ENCODE measurements around the gene WFIKKN2.

The WFIKKN2 gene

GRCh38 chr17:50866261-50866949, 31.0 kb downstream of the WFIKKN2 start, which contains the start of gene TOB1:
Gene TOB1 (minus strand): TSS chr17:50866354. CDS start chr17:50864017, 2,337 bp downstream.
- TF ChIP-seq EZH2 (IDR thresholded peaks at IDR 0.05; ENCODE audit: borderline replicate concordance, low read length) (no peak), CTCF (IDR thresholded peaks at IDR 0.05; ENCODE audit: low read length) (no peak)
- peak within 1 kb of the TSS; percentile 75 for H3K4me3 ChIP-seq (ENCODE audit: low read depth, low read length, poor library complexity, severe bottlenecking)
- H2AFZ ChIP-seq (ENCODE audit: low read length), result no peak within 1 kb of the TSS
- H3K4me1 ChIP-seq (ENCODE audit: insufficient read depth, low read length, severe bottlenecking), result peaks cover 29% of the 10 kb centered on the region
- H3K9me3 ChIP-seq (ENCODE audit: low read length), result no peaks in the 10 kb centered on the region
- H3K79me2 ChIP-seq (ENCODE audit: insufficient read depth, low read length), result peaks cover 12% of the 10 kb centered on the region
- H3K27ac ChIP-seq (ENCODE audit: low read depth, low read length, poor library complexity, severe bottlenecking), result peak within 1 kb of the TSS; percentile 93
- no peaks in the 10 kb centered on the region for H3K27me3 ChIP-seq (ENCODE audit: insufficient read depth, low read length)
- H3K4me2 ChIP-seq (ENCODE audit: low read length), result peak within 1 kb of the TSS; percentile 78
- H4K20me1 ChIP-seq (ENCODE audit: insufficient read depth, low read length), result no peaks in the 10 kb centered on the region
- H3K9me2 ChIP-seq (ENCODE audit: low read depth, low read length), result no peaks in the 10 kb centered on the region
- peak within 1 kb of the TSS; percentile 92 for H3K9ac ChIP-seq (ENCODE audit: low read length)
- no peaks in the 10 kb centered on the region for H3F3A ChIP-seq (ENCODE audit: insufficient read depth, low read length)
- peaks cover 16% of the 10 kb centered on the region; the same call in 1 of the 2 replicates for H3K36me3 ChIP-seq (ENCODE audit: insufficient read depth, low read length)

GRCh38 chr17:50866950-50867362, 31.6 kb downstream of the WFIKKN2 start:
- peak overlapping the region; percentile 92 for H3K9ac ChIP-seq (ENCODE audit: low read length)
- peak overlapping the region; percentile 75 for H3K4me3 ChIP-seq (ENCODE audit: low read depth, low read length, poor library complexity, severe bottlenecking)
- no peaks in the 10 kb centered on the region for H3K9me2 ChIP-seq (ENCODE audit: low read depth, low read length)
- H3K36me3 ChIP-seq (ENCODE audit: insufficient read depth, low read length), result peaks cover 10% of the 10 kb centered on the region; the same call in 1 of the 2 replicates
- H3K27me3 ChIP-seq (ENCODE audit: insufficient read depth, low read length), result no peaks in the 10 kb centered on the region
- H3K4me2 ChIP-seq (ENCODE audit: low read length), result peak overlapping the region; percentile 71
- peaks cover 29% of the 10 kb centered on the region for H3K4me1 ChIP-seq (ENCODE audit: insufficient read depth, low read length, severe bottlenecking)
- TF ChIP-seq EZH2 (IDR thresholded peaks at IDR 0.05; ENCODE audit: borderline replicate concordance, low read length), result no peak
- TF ChIP-seq CTCF (IDR thresholded peaks at IDR 0.05; ENCODE audit: low read length), result no peak
- no peaks in the 10 kb centered on the region for H3F3A ChIP-seq (ENCODE audit: insufficient read depth, low read length)
- H4K20me1 ChIP-seq (ENCODE audit: insufficient read depth, low read length), result no peaks in the 10 kb centered on the region
- no peaks in the 10 kb centered on the region for H3K9me3 ChIP-seq (ENCODE audit: low read length)
- H3K27ac ChIP-seq (ENCODE audit: low read depth, low read length, poor library complexity, severe bottlenecking), result peak overlapping the region; percentile 93
- no peak overlapping the region for H2AFZ ChIP-seq (ENCODE audit: low read length)
- H3K79me2 ChIP-seq (ENCODE audit: insufficient read depth, low read length), result peaks cover 12% of the 10 kb centered on the region

GRCh38 chr17:50867363-50868139, 32.2 kb downstream of the WFIKKN2 start:
- Histone ChIP-seq H3K9ac (ENCODE audit: low read length) (peak overlapping the region; percentile 92), H3K79me2 (ENCODE audit: insufficient read depth, low read length) (peaks cover 12% of the 10 kb centered on the region), H3K4me3 (ENCODE audit: low read depth, low read length, poor library complexity, severe bottlenecking) (peak overlapping the region; percentile 75), H3K27me3 (ENCODE audit: insufficient read depth, low read length) (no peaks in the 10 kb centered on the region), H4K20me1 (ENCODE audit: insufficient read depth, low read length) (no peaks in the 10 kb centered on the region), H3K9me3 (ENCODE audit: low read length) (no peaks in the 10 kb centered on the region), H3K4me1 (ENCODE audit: insufficient read depth, low read length, severe bottlenecking) (peaks cover 29% of the 10 kb centered on the region), H3K4me2 (ENCODE audit: low read length) (peak overlapping the region; percentile 71), H2AFZ (ENCODE audit: low read length) (peak overlapping the region; percentile 34; the same call in 1 of the 2 replicates), H3K9me2 (ENCODE audit: low read depth, low read length) (no peaks in the 10 kb centered on the region), H3K36me3 (ENCODE audit: insufficient read depth, low read length) (peaks cover 10% of the 10 kb centered on the region; the same call in 1 of the 2 replicates), H3F3A (ENCODE audit: insufficient read depth, low read length) (no peaks in the 10 kb centered on the region), H3K27ac (ENCODE audit: low read depth, low read length, poor library complexity, severe bottlenecking) (peak overlapping the region; percentile 93)
- TF ChIP-seq CTCF (IDR thresholded peaks at IDR 0.05; ENCODE audit: low read length) (no peak), EZH2 (IDR thresholded peaks at IDR 0.05; ENCODE audit: borderline replicate concordance, low read length) (no peak)

Data from OCI-LY1 (cell line).